Upper lobe of left lung (tissue), 4 donors: Measurements from ENCODE around the gene ENAH.

Source experiments
- EP300 ChIP-seq, 4 donors: sonication (generic); formaldehyde crosslinking; IDR thresholded peaks; one replicate each; pipeline ENCODE4 v1.5.1; 2017; ENCODE audit warnings: antibody characterized with exemption in 4 of 4, control low read depth in 2 of 4
- POLR2A ChIP-seq, 4 donors: fragments of 450-650 bp; IDR thresholded peaks; one replicate each; pipeline ENCODE4 v1.5.1; 2016 to 2017; ENCODE audit warnings: antibody characterized with exemption in 4 of 4, mild to moderate bottlenecking in 2 of 4
- POLR2AphosphoS5 ChIP-seq, 2 donors: sonication (generic); formaldehyde crosslinking; IDR thresholded peaks; one replicate each; pipeline ENCODE4 v1.5.1; 2017; ENCODE audit warnings: antibody characterized with exemption in 2 of 2
- TF ChIP-seq, protein P1 (sequence below), 6 experiments: fragments of 450-650 bp in 4 of 6; fragments of 200-600 bp in 2 of 6; sonication (generic) in 2 of 6; IDR thresholded peaks; one replicate each; pipeline ENCODE4 v1.5.1; 2016 to 2019; ENCODE audit warnings: antibody characterized with exemption in 6 of 6

- no peak for TF ChIP-seq POLR2AphosphoS5 (IDR thresholded peaks at IDR 0.05)
- TF ChIP-seq, protein P1, sequence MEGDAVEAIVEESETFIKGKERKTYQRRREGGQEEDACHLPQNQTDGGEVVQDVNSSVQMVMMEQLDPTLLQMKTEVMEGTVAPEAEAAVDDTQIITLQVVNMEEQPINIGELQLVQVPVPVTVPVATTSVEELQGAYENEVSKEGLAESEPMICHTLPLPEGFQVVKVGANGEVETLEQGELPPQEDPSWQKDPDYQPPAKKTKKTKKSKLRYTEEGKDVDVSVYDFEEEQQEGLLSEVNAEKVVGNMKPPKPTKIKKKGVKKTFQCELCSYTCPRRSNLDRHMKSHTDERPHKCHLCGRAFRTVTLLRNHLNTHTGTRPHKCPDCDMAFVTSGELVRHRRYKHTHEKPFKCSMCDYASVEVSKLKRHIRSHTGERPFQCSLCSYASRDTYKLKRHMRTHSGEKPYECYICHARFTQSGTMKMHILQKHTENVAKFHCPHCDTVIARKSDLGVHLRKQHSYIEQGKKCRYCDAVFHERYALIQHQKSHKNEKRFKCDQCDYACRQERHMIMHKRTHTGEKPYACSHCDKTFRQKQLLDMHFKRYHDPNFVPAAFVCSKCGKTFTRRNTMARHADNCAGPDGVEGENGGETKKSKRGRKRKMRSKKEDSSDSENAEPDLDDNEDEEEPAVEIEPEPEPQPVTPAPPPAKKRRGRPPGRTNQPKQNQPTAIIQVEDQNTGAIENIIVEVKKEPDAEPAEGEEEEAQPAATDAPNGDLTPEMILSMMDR (IDR thresholded peaks at IDR 0.05): no peak
- TF ChIP-seq POLR2A (IDR thresholded peaks at IDR 0.05): no peak
- TF ChIP-seq EP300 (IDR thresholded peaks at IDR 0.05): no peak
These were observed 127.5 kb downstream of the ENAH start for GRCh38 chr1:225525377-225525776.
